ENCODE results near the gene IFNGR1. TPM values are rescaled to one million over a fixed set of nuclear protein-coding genes. Genes with fewer than 3 reads are reported as not detected.

IFNGR1 gene
- total and polyA plus RNA-seq, 10 of the 15 experiments (the other 5 are each of a cell fraction or from before 2014, with no cell fraction given), result 89.0 to 296 (median 138) TPM

DNA sequence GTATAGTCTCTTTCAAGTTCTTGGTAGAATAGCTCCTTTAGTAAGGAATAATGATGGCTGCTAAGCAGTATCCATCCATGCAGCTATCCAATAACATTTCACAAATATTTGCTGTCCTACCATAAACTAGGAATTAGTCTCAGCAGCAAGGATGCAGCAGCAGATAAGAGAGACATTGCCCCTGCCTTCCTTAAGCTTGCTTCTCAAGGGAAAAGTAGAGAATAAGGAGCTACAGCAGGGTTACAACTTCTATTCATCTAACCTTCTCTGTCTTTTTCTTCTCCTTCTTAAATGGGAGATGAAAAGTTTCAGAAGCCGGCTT is 48.2 kb downstream of the IFNGR1 start (continued):
- TF ChIP-seq ZBTB33 (IDR thresholded peaks at IDR 0.05) (no peak), RAD51 (IDR thresholded peaks at IDR 0.05) (no peak), PRDM15 (CRISPR knock-in tag; IDR thresholded peaks at IDR 0.05) (no peak)

- no peak overlapping the region for H2AFZ ChIP-seq (ENCODE audit: control insufficient read depth, low read depth, low read length)
- ChIA-PET RAD21 (ENCODE audit: unreplicated experiment) (interaction anchor here (0.6 to 11.3 kb wide), 18 partner anchors 23 to 152 kb away, joined by 3 to 500 read pairs (median 10); no protein-coding TSS in a partner anchor), POLR2A (interaction anchor here (0.6 to 2.7 kb wide), 11 partner anchors 26 to 78 kb away, joined by 3 to 18 read pairs (median 4); no protein-coding TSS in a partner anchor), CTCF (interaction anchor here (0.9 to 3.2 kb wide), 9 partner anchors 50 to 144 kb away, joined by 3 to 16 read pairs (median 8); no protein-coding TSS in a partner anchor), SMC1A (ENCODE audit: uncharacterized antibody, unreplicated experiment) (interaction anchor here (1.0 to 9.7 kb wide), 26 partner anchors 8 to 144 kb away, joined by 3 to 293 read pairs (median 8); no protein-coding TSS in a partner anchor)
- H3K79me2 ChIP-seq (ENCODE audit: control insufficient read depth, insufficient read depth, low read length), result no peaks in the 10 kb centered on the region; the same call in 1 of the 2 replicates
- BruUV-seq (replicated peaks), result no TSS peak
- H3K9ac ChIP-seq (ENCODE audit: control insufficient read depth, insufficient read depth, low read length), result no peak overlapping the region; the same call in 1 of the 2 replicates
- 89% methylated on average over 13 of the region's 13 CpGs for WGBS (ENCODE audit: insufficient coverage, insufficient replicate concordance, low lambda C conversion rate, missing lambda C conversion rate)
- H3K4me1 ChIP-seq (ENCODE audit: control insufficient read depth, insufficient read depth, low read length), result peaks cover 63% of the 10 kb centered on the region
- in situ Hi-C loops (cut with MboI) (no loop called here), intact Hi-C loops (cut with micrococcal nuclease; ENCODE audit: unreplicated experiment) (no loop called here)
- peak overlapping the region; percentile 84 for H3K27ac ChIP-seq (ENCODE audit: control insufficient read depth, insufficient read depth)
- no peaks in the 10 kb centered on the region for H3K27me3 ChIP-seq (replicated peaks in 1 of 2; ENCODE audit: control insufficient read depth in 2 of 2, insufficient read depth in 2 of 2, low read length in 1 of 2)
- peaks cover 13% of the 10 kb centered on the region; the same call in 2 of the 3 replicates for H3K9me3 ChIP-seq (replicated peaks; ENCODE audit: control insufficient read depth, insufficient read depth, low read length)
- ATAC-seq, result no peak
- DNase-seq (ENCODE audit: low read depth, low spot score), result no peak
- 0 out of 2 replicates have a peak overlapping the region, but pooled peaks have one; percentile 1 for H3K4me3 ChIP-seq
- no peaks in the 10 kb centered on the region for H3K36me3 ChIP-seq (ENCODE audit: control insufficient read depth in 2 of 2, insufficient read depth in 2 of 2, low read length in 1 of 2)
- H4K20me1 ChIP-seq (ENCODE audit: control insufficient read depth, insufficient read depth), result no peaks in the 10 kb centered on the region
- H3K4me2 ChIP-seq (ENCODE audit: control insufficient read depth, insufficient read depth), result peak overlapping the region; percentile 53
- FAIRE-seq, result no peak
- TF ChIP-seq ESRRA (IDR thresholded peaks at IDR 0.05; ENCODE audit: low read length), result no peak
- TF ChIP-seq SMAD5 (IDR thresholded peaks at IDR 0.05; ENCODE audit: low read depth), result no peak
- peak; percentile 26; the same call in 1 of the 2 replicates for TF ChIP-seq ZNF687 (IDR thresholded peaks at IDR 0.05)
- TF ChIP-seq HSF1 (IDR thresholded peaks at IDR 0.05; ENCODE audit: low read depth, low read length), result no peak
- peak; percentile 39; the same call in 1 of the 2 replicates for TF ChIP-seq SPI1 (IDR thresholded peaks at IDR 0.05; ENCODE audit: borderline replicate concordance, insufficient read depth, low read depth, low read length)
Measured at GRCh38 chr6:137170266-137171052, 48.7 kb downstream of the IFNGR1 start.

Measured in GM12878 (cell line).